Vagina (tissue), 2 donors: ENCODE data around the gene PRSS21. TPM values are rescaled to one million over a fixed set of nuclear protein-coding genes. Genes with fewer than 3 reads are reported as not detected.

Source experiments
- DNase-seq, 2 donors: peaks; one replicate each; pipeline ENCODE4 v3.0.0-alpha.2; 2017; ENCODE audit errors: extremely low spot score in 2 of 2
- H3K27ac ChIP-seq: fragments of 200-600 bp; sonication (generic); one replicate; pipeline ENCODE4 v1.5.1; 2019
- H3K27me3 ChIP-seq: fragments of 200-600 bp; sonication (generic); one replicate; pipeline ENCODE4 v1.5.1; 2019
- H3K36me3 ChIP-seq, 2 donors: fragments of 200-600 bp; sonication (generic); one replicate each; pipeline ENCODE4 v1.5.1; 2017 to 2019
- H3K4me1 ChIP-seq: fragments of 200-600 bp; sonication (generic); one replicate; pipeline ENCODE4 v1.5.1; 2019
- H3K4me3 ChIP-seq, 2 donors: fragments of 200-600 bp; sonication (generic); 1 replicate in 1 of 2; 2 replicates in 1 of 2; pipeline ENCODE4 v1.5.1; 2016 to 2019
- H3K9me3 ChIP-seq: fragments of 200-600 bp; sonication (generic); one replicate; pipeline ENCODE4 v1.5.1; 2019
- POLR2A ChIP-seq, 2 donors: fragments of 450-650 bp; IDR thresholded peaks; one replicate each; pipeline ENCODE4 v1.6.1; 2017; ENCODE audit warnings: antibody characterized with exemption in 2 of 2, mild to moderate bottlenecking in 2 of 2, moderate library complexity in 2 of 2
- POLR2AphosphoS5 ChIP-seq, 2 donors: sonication (generic); formaldehyde crosslinking; IDR thresholded peaks; one replicate each; pipeline ENCODE4 v1.9.0; 2017; ENCODE audit warnings: antibody characterized with exemption in 2 of 2, mild to moderate bottlenecking in 2 of 2, low read depth in 1 of 2; ENCODE audit not compliant: insufficient read depth in 1 of 2
- intact Hi-C: fragments of 100-400 bp; cut with DNase I; formaldehyde crosslinking; loops from one replicate; pipeline ENCODE4 v1.15.1; 2023
- total RNA-seq: library from RNA; depleted of rRNA; stranded (reverse); fragments of >200 nt; gene quantifications from one replicate; pipeline ENCODE4 v1.2.3, GENCODE V29; 2016
- TF ChIP-seq, protein P1 (sequence below), 3 experiments: fragments of 450-650 bp in 2 of 3; fragments of 200-600 bp in 1 of 3; sonication (generic) in 1 of 3; IDR thresholded peaks; one replicate each; pipeline ENCODE4 v1.5.1; 2017 to 2019; ENCODE audit warnings: antibody characterized with exemption in 3 of 3, mild to moderate bottlenecking in 2 of 3, moderate library complexity in 2 of 3

PRSS21 gene
- total RNA-seq, 1 donor from 2014 or later: not detected

DNA sequence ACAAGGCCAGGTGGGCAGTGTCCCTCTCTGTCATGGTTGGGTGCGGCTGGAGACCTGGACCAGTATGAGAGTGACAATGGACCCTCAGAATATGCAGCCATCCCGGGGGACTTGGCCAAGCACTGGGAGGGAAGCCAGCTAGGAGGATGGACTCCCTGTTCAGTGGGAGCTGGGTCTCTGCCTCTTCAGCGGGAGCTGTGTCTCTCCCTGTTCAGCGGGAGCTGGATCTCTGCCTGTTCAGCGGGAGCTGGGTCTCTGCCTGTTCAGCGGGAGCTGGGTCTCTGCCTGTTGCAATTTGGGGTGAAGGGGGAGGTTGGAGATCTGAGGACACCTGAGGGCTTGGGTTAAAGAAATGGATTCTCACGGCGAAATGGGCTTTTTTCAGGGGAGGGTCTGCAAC is 25.9 kb upstream of the PRSS21 start:
- Histone ChIP-seq H3K36me3 (no peaks in the 10 kb centered on the region), H3K9me3 (no peaks in the 10 kb centered on the region), H3K4me1 (no peaks in the 10 kb centered on the region), H3K27ac (no peak overlapping the region), H3K27me3 (no peaks in the 10 kb centered on the region), H3K4me3 (no peak overlapping the region)
- TF ChIP-seq, protein P1, sequence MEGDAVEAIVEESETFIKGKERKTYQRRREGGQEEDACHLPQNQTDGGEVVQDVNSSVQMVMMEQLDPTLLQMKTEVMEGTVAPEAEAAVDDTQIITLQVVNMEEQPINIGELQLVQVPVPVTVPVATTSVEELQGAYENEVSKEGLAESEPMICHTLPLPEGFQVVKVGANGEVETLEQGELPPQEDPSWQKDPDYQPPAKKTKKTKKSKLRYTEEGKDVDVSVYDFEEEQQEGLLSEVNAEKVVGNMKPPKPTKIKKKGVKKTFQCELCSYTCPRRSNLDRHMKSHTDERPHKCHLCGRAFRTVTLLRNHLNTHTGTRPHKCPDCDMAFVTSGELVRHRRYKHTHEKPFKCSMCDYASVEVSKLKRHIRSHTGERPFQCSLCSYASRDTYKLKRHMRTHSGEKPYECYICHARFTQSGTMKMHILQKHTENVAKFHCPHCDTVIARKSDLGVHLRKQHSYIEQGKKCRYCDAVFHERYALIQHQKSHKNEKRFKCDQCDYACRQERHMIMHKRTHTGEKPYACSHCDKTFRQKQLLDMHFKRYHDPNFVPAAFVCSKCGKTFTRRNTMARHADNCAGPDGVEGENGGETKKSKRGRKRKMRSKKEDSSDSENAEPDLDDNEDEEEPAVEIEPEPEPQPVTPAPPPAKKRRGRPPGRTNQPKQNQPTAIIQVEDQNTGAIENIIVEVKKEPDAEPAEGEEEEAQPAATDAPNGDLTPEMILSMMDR (IDR thresholded peaks at IDR 0.05): no peak
- TF ChIP-seq POLR2A (IDR thresholded peaks at IDR 0.05) (no peak), POLR2AphosphoS5 (IDR thresholded peaks at IDR 0.05; ENCODE audit: insufficient read depth in 1 of 2, low read depth in 1 of 2) (no peak)
- intact Hi-C loops: no loop called here
- no peak for DNase-seq

DNA sequence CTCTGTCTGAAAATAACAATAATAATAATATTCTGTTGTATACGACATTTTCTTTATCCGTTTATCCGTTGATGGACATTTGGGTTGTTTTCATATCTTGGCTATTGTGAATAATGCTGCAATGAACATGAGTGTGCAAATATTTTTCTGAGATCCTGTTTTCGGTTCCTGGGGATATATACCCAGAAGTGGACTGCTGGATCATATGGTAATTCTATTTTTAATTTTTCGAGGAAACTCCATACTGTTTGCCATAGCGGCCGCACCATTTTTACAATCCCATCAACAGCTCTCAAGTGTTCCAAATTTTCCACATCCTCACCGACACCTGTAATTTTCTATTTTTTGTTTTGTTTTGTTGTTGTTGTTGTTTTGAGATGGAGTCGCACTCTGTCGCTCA is 24.1 kb upstream of the PRSS21 start:
- no peaks in the 10 kb centered on the region for H3K36me3 ChIP-seq
- no peak for DNase-seq
- H3K4me3 ChIP-seq: no peak overlapping the region
- TF ChIP-seq, protein P1 (IDR thresholded peaks at IDR 0.05): no peak
- TF ChIP-seq POLR2AphosphoS5 (IDR thresholded peaks at IDR 0.05; ENCODE audit: insufficient read depth in 1 of 2, low read depth in 1 of 2) (no peak), POLR2A (IDR thresholded peaks at IDR 0.05) (no peak)
- H3K4me1 ChIP-seq: no peaks in the 10 kb centered on the region
- no peaks in the 10 kb centered on the region for H3K27me3 ChIP-seq
- H3K27ac ChIP-seq: no peak overlapping the region
- intact Hi-C loops: no loop called here
- H3K9me3 ChIP-seq: no peaks in the 10 kb centered on the region

DNA sequence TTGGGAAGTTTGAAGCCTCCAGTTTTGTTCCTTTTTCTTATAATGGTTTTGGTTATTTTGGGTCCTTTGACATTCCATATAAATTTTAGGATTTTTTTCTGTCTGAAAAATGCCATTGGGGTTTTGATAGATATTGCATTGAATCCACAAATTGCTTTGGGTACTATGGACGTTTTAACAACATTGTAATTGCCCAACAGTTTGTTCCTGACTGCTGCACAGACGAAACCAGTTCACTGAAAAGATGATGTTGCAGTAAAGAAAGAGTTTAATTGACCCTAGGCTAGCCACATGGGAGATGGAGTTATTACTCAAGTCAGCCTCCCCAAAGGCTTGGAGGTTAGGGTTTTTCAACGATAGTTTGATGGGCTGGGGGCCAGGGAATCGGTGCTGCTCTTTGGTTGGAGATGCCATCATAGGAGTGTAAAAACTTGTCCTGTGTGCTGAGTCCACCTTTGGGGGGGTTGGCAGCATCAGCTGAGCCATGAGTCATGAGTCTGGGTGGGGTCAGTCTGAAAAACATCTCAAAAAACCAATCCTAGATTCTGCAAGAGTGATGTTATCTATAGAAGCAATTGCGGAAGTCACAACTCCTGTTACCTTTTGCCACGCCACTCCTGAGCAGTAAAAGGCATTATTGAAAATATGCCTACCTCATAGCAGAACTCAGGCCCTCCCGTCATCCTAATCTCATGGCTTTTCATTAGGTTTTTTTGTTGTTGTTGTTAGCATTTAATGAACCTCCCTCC is 21.5 kb upstream of the PRSS21 start:
- no peak for TF ChIP-seq POLR2A (IDR thresholded peaks at IDR 0.05)
- no peak for TF ChIP-seq POLR2AphosphoS5 (IDR thresholded peaks at IDR 0.05; ENCODE audit: insufficient read depth in 1 of 2, low read depth in 1 of 2)
- intact Hi-C loops: no loop called here
- Histone ChIP-seq H3K27ac (no peak overlapping the region), H3K4me1 (no peaks in the 10 kb centered on the region), H3K4me3 (no peak overlapping the region), H3K9me3 (no peaks in the 10 kb centered on the region), H3K27me3 (no peaks in the 10 kb centered on the region), H3K36me3 (no peaks in the 10 kb centered on the region)
- DNase-seq: no peak

DNA sequence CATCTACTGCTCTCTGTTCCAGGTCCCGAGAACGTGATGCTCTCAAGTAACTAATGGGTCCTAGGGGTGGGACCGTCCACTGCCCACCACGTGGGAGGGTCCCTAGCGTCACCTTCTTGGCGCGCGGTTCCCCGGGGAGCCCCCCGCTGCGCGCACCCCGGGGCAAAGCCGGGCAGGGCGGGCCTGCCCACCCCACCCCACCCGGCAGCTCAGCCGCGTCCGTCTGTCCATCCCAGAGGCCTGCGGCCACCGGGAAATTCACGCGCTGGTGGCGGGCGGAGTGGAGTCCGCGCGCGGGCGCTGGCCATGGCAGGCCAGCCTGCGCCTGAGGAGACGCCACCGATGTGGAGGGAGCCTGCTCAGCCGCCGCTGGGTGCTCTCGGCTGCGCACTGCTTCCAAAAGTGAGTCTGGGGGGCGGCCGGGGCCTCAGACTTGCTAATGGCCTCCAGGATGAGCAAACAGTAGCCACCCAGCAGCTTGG is 18.3 kb upstream of the PRSS21 start:
- Histone ChIP-seq H3K36me3 (no peaks in the 10 kb centered on the region), H3K4me3 (no peak overlapping the region), H3K9me3 (no peaks in the 10 kb centered on the region), H3K4me1 (no peaks in the 10 kb centered on the region), H3K27me3 (no peaks in the 10 kb centered on the region), H3K27ac (no peak overlapping the region)
- intact Hi-C loops: no loop called here
- TF ChIP-seq POLR2A (IDR thresholded peaks at IDR 0.05): no peak
- no peak for TF ChIP-seq POLR2AphosphoS5 (IDR thresholded peaks at IDR 0.05; ENCODE audit: insufficient read depth in 1 of 2, low read depth in 1 of 2)
- TF ChIP-seq, protein P1 (IDR thresholded peaks at IDR 0.05): no peak
- no peak for DNase-seq

DNA sequence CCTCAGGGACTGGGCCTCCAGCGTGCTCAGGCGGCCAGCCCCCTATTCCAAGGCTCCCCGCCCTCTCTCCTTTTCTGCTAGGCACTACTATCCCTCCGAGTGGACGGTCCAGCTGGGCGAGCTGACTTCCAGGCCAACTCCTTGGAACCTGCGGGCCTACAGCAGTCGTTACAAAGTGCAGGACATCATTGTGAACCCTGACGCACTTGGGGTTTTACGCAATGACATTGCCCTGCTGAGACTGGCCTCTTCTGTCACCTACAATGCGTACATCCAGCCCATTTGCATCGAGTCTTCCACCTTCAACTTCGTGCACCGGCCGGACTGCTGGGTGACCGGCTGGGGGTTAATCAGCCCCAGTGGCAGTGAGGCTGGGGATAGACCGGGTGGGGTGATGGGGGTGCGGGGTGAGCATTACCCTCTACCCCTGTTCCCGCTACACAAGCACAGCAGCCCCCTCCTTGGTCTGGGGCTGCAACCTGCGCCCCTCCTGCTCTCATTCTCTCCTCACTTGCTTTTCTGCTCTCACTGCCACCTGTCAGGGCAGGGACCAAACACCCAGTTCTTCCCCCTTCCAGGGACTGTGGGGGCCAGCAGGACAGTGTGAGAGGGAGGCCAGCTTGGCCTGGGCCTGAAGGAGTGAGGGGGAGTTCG is 17.7 kb upstream of the PRSS21 start:
- Histone ChIP-seq H3K4me3 (no peak overlapping the region), H3K27ac (no peak overlapping the region), H3K4me1 (no peaks in the 10 kb centered on the region), H3K9me3 (no peaks in the 10 kb centered on the region), H3K27me3 (no peaks in the 10 kb centered on the region), H3K36me3 (no peaks in the 10 kb centered on the region)
- DNase-seq: no peak
- TF ChIP-seq, protein P1 (IDR thresholded peaks at IDR 0.05): no peak
- TF ChIP-seq POLR2AphosphoS5 (IDR thresholded peaks at IDR 0.05; ENCODE audit: insufficient read depth in 1 of 2, low read depth in 1 of 2): no peak
- no peak for TF ChIP-seq POLR2A (IDR thresholded peaks at IDR 0.05)
- intact Hi-C loops: no loop called here
